ENCODE measurements around the gene CYP20A1. TPM values are rescaled to one million over a fixed set of nuclear protein-coding genes. Genes with fewer than 3 reads are reported as not detected.
"Not testable (repeated sequence)": the region's sequence is repeated elsewhere in the genome, so short reads cannot be mapped to it uniquely, and the experiment has no call there.

Gene CYP20A1
- total and polyA plus RNA-seq, 4 experiments from 2014 or later: 25.6 to 50.8 (median 47.3) TPM

DNA sequence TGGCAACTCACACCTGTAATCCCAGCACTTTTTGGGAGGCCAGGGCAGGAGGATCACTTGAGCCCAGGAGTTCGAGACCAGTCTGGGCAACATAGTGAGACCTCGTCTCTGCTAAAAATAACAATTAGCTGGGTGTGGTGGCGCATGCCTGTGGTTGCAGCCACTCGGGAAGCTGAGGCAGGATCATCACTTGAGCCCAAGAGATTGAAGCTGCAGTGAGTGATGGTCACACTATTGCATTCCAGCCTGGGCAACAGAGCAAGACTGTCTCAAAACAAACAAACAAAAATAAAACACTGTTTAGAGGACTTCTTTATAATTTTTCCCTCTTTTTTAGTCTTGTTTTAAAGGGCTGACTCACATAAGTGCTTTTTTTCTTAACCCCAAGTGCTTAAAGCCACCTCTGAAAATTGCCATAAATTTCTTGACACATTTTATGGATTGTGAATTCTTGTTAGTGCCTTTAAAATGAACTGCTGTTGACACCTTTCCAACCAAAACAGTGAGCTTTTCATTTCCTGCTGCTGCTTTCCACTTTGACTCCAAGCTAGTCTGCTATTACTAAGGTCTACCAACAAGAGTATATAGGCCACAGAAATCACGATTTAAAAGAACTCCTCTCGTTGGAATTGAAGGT, 41.7 kb downstream of the CYP20A1 start:
- no peak overlapping the region for H3K4me3 ChIP-seq (ENCODE audit: low read length in 2 of 2)
- peaks cover 45% of the 10 kb centered on the region for H3K36me3 ChIP-seq (ENCODE audit: insufficient read depth, low read length)
- intact Hi-C loops (cut with micrococcal nuclease): no loop called here
- no peaks in the 10 kb centered on the region for H3K27me3 Mint-ChIP-seq
- H3K4me1 ChIP-seq (ENCODE audit: insufficient read depth, low read length): no peaks in the 10 kb centered on the region
- H3K27me3 ChIP-seq (ENCODE audit: insufficient read depth, low read length): no peaks in the 10 kb centered on the region
- peaks cover 0 to 4% (median 1%) of the 10 kb centered on the region in 4 donors for H3K4me1 Mint-ChIP-seq
- no peak for DNase-seq
- ChIA-PET POLR2A (ENCODE audit: partially characterized antibody) (no interaction called here), CTCF (ENCODE audit: partially characterized antibody) (no interaction called here)
- H3K4me3 Mint-ChIP-seq: no peak overlapping the region
- no peak overlapping the region for H3K27ac ChIP-seq (ENCODE audit: low read depth, low read length)
- H3K36me3 Mint-ChIP-seq: peaks cover 40 to 60% of the 10 kb centered on the region in 2 donors
- no peak overlapping the region for H3K27ac Mint-ChIP-seq
- no peaks in the 10 kb centered on the region for H3K9me3 ChIP-seq (ENCODE audit: control insufficient read depth in 1 of 2, low read length in 2 of 2)
- H3K9me3 Mint-ChIP-seq: no peaks in the 10 kb centered on the region

GRCh38 chr2:203282101-203282500, 43.3 kb downstream of the CYP20A1 start:
- H3K27ac Mint-ChIP-seq: no peak overlapping the region
- Histone ChIP-seq H3K27ac (ENCODE audit: low read depth, low read length) (no peak overlapping the region), H3K4me3 (ENCODE audit: low read length in 2 of 2) (no peak overlapping the region), H3K9me3 (ENCODE audit: control insufficient read depth in 1 of 2, low read length in 2 of 2) (no peaks in the 10 kb centered on the region), H3K36me3 (ENCODE audit: insufficient read depth, low read length) (peaks cover 40% of the 10 kb centered on the region), H3K27me3 (ENCODE audit: insufficient read depth, low read length) (no peaks in the 10 kb centered on the region), H3K4me1 (ENCODE audit: insufficient read depth, low read length) (no peaks in the 10 kb centered on the region)
- no peak for DNase-seq
- POLR2A ChIA-PET (ENCODE audit: partially characterized antibody): no interaction called here
- H3K27me3 Mint-ChIP-seq: no peaks in the 10 kb centered on the region
- intact Hi-C loops (cut with micrococcal nuclease): no loop called here
- H3K36me3 Mint-ChIP-seq: peaks cover 33 to 57% of the 10 kb centered on the region in 2 donors
- H3K4me3 Mint-ChIP-seq: no peak overlapping the region
- CTCF ChIA-PET (ENCODE audit: partially characterized antibody): interaction anchor here (0.8 to 1.6 kb wide), 3 partner anchors 57 to 708 kb away, joined by 3 read pairs; no protein-coding TSS in a partner anchor
- H3K9me3 Mint-ChIP-seq: no peaks in the 10 kb centered on the region
- H3K4me1 Mint-ChIP-seq: peaks cover 0 to 4% (median under 1%) of the 10 kb centered on the region in 4 donors

DNA sequence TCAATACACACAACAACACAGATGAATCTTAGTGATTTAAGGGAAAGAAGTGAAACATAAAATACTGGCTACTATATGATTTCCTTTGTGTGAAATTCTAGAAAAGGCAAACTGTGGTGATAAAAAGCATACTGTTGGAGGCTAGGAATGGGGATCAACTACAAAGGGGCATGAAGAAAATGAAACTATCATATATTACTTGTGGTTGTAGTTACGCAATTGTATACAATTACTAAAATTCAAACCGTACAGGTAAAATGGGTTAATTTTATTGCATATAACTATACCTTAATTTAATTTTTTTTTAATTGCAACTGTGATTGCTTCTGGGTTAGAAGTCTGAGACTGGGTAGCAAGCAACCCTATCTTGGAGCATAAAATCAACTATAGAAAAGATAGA, 47.7 kb downstream of the CYP20A1 start:
- H3K4me1 Mint-ChIP-seq: peaks cover 0 to 4% (median 2%) of the 10 kb centered on the region in 4 donors
- H3K36me3 Mint-ChIP-seq: peaks cover 30 to 46% of the 10 kb centered on the region in 2 donors
- Histone ChIP-seq H3K4me1 (ENCODE audit: insufficient read depth, low read length) (no peaks in the 10 kb centered on the region), H3K27me3 (ENCODE audit: insufficient read depth, low read length) (no peaks in the 10 kb centered on the region), H3K4me3 (ENCODE audit: low read length in 2 of 2) (no peak overlapping the region), H3K9me3 (ENCODE audit: control insufficient read depth in 1 of 2, low read length in 2 of 2) (no peaks in the 10 kb centered on the region), H3K36me3 (ENCODE audit: insufficient read depth, low read length) (peaks cover 15% of the 10 kb centered on the region), H3K27ac (ENCODE audit: low read depth, low read length) (no peak overlapping the region)
- DNase-seq: no peak
- H3K9me3 Mint-ChIP-seq: no peaks in the 10 kb centered on the region
- peak overlapping the region in 1 of 7 donors; percentile 15 for H3K27ac Mint-ChIP-seq
- POLR2A ChIA-PET (ENCODE audit: partially characterized antibody): no interaction called here
- no peak overlapping the region for H3K4me3 Mint-ChIP-seq
- intact Hi-C loops (cut with micrococcal nuclease): no loop called here
- CTCF ChIA-PET (ENCODE audit: partially characterized antibody): interaction anchor here (0.8 kb wide), 1 partner anchor 167 kb away, joined by 3 read pairs; no protein-coding TSS in a partner anchor
- no peaks in the 10 kb centered on the region for H3K27me3 Mint-ChIP-seq

DNA sequence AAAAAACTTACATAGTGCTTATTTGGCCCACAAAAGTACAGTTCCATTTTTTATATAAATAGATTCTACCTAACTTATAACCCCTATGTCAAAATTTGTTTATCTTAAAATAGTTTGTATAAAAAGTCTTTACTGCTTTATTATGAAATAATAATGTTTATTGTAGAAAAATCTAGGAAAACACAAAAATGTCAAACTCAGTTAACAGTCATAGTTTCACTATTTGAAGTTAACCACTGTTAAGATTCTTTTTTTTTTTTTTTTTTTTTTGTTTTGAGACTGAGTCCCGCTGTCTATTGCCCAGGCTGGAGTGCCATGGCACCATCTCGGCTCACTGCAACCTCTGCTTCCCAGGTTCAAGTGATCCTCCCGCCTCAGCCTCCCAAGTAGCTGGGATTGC, 62.8 kb downstream of the CYP20A1 start:
- Histone ChIP-seq H3K27me3 (ENCODE audit: insufficient read depth, low read length) (no peaks in the 10 kb centered on the region), H3K4me3 (ENCODE audit: low read length in 2 of 2) (no peak overlapping the region), H3K27ac (ENCODE audit: low read depth, low read length) (no peak overlapping the region), H3K9me3 (ENCODE audit: control insufficient read depth in 1 of 2, low read length in 2 of 2) (no peaks in the 10 kb centered on the region), H3K36me3 (ENCODE audit: insufficient read depth, low read length) (no peaks in the 10 kb centered on the region), H3K4me1 (ENCODE audit: insufficient read depth, low read length) (no peaks in the 10 kb centered on the region)
- Mint-ChIP-seq H3K27ac (no peak overlapping the region), H3K4me3 (no peak overlapping the region), H3K4me1 (peaks cover 0 to under 1% (median 0%) of the 10 kb centered on the region in 4 donors), H3K27me3 (no peaks in the 10 kb centered on the region), H3K9me3 (no peaks in the 10 kb centered on the region), H3K36me3 (peaks cover 17 to 22% of the 10 kb centered on the region in 2 donors)
- DNase-seq: no peak
- intact Hi-C loops (cut with micrococcal nuclease): no loop called here
- ChIA-PET POLR2A (ENCODE audit: partially characterized antibody) (no interaction called here), CTCF (ENCODE audit: partially characterized antibody) (no interaction called here)

- intact Hi-C loops (cut with micrococcal nuclease); H3K27ac Mint-ChIP-seq; H3K36me3 ChIP-seq (ENCODE audit: insufficient read depth, low read length); H3K4me1 Mint-ChIP-seq; H3K9me3 ChIP-seq (ENCODE audit: control insufficient read depth in 1 of 2, low read length in 2 of 2); DNase-seq; H3K27me3 ChIP-seq (ENCODE audit: insufficient read depth, low read length); H3K27me3 Mint-ChIP-seq; CTCF ChIA-PET (ENCODE audit: partially characterized antibody); H3K27ac ChIP-seq (ENCODE audit: low read depth, low read length); H3K4me3 ChIP-seq (ENCODE audit: low read length in 2 of 2); H3K4me3 Mint-ChIP-seq; POLR2A ChIA-PET (ENCODE audit: partially characterized antibody); H3K4me1 ChIP-seq (ENCODE audit: insufficient read depth, low read length); H3K9me3 Mint-ChIP-seq: not testable (repeated sequence)
- H3K36me3 Mint-ChIP-seq: peaks cover 19 to 28% of the 10 kb centered on the region in 2 donors
These were observed 63.8 kb downstream of the CYP20A1 start for GRCh38 chr2:203302586-203302985.

DNA sequence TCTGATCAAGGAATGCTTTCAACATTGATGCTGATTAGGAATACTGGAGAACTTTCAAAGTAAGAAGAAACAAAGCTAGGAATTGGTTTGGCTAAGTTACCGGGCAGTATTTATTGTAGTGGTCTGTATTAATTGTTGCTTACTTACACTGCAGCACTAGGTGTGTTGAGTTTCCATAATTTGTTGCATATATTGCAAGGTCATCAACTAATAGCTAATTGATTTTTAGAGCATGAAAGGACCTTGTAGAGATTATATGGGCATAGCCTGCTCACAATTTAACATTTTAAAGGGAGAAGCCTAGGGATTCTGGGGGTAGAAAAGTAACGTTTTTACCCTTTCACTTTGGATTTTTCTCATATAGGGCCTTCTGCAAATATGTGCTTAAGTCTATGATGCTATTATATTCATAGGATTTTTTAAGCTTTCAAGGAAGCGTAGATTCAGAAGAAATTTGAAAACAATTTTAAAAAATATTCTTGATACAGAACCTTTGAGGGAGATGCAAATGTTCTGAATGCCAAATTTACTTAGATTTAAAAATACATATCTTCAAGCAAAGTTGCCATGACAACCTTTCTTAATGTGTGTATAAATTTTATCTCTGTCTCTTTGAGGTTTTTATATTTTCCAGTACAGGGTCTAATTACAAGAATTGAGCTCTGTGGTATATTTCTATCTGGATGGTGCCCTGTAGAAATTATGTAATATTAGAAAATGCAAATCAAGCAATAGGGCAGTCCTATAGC, 72.0 kb downstream of the CYP20A1 start:
- H3K36me3 Mint-ChIP-seq: peaks cover 18 to 38% of the 10 kb centered on the region in 2 donors
- no peaks in the 10 kb centered on the region for H3K4me1 ChIP-seq (ENCODE audit: insufficient read depth, low read length)
- CTCF ChIA-PET (ENCODE audit: partially characterized antibody): no interaction called here
- DNase-seq: no peak
- peaks cover 0 to 4% (median 3%) of the 10 kb centered on the region in 8 donors for H3K9me3 Mint-ChIP-seq
- POLR2A ChIA-PET (ENCODE audit: partially characterized antibody): interaction anchor here (0.7 kb wide), 1 partner anchor 1017 kb away, joined by 3 read pairs; no protein-coding TSS in a partner anchor
- no peaks in the 10 kb centered on the region for H3K27me3 ChIP-seq (ENCODE audit: insufficient read depth, low read length)
- H3K4me3 ChIP-seq (ENCODE audit: low read length in 2 of 2): no peak overlapping the region
- H3K27me3 Mint-ChIP-seq: no peaks in the 10 kb centered on the region
- H3K27ac ChIP-seq (ENCODE audit: low read depth, low read length): no peak overlapping the region
- H3K4me1 Mint-ChIP-seq: peaks cover 0 to 7% (median 1%) of the 10 kb centered on the region in 4 donors
- H3K9me3 ChIP-seq (ENCODE audit: control insufficient read depth in 1 of 2, low read length in 2 of 2): no peaks in the 10 kb centered on the region
- no peak overlapping the region for H3K27ac Mint-ChIP-seq
- no peaks in the 10 kb centered on the region for H3K36me3 ChIP-seq (ENCODE audit: insufficient read depth, low read length)
- no peak overlapping the region for H3K4me3 Mint-ChIP-seq
- intact Hi-C loops (cut with micrococcal nuclease): no loop called here

DNA sequence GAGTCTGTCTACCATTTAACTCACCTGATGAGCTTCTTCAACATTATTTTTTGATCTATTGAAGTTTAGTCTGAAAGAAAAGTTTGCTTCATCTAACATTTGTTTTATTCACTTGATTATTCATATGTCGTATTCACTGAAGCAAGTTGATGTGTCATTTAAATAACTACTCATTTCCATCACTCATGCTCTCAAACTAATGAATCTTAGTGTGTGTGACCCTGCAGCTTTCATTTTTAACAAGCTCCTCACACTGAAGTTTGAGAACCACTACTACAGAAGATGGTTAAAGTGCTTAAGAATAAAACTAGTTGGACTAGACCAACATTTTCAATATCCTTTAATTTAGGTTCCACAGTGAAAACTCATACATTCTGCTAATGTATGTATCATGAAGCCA, 87.5 kb downstream of the CYP20A1 start:
- Histone ChIP-seq H3K4me3 (ENCODE audit: low read length in 2 of 2) (no peak overlapping the region), H3K9me3 (ENCODE audit: control insufficient read depth in 1 of 2, low read length in 2 of 2) (no peaks in the 10 kb centered on the region), H3K27me3 (ENCODE audit: insufficient read depth, low read length) (no peaks in the 10 kb centered on the region), H3K36me3 (ENCODE audit: insufficient read depth, low read length) (no peaks in the 10 kb centered on the region), H3K4me1 (ENCODE audit: insufficient read depth, low read length) (peaks cover 21% of the 10 kb centered on the region), H3K27ac (ENCODE audit: low read depth, low read length) (no peak overlapping the region)
- peak overlapping the region in 4 of 7 donors; percentile 27 to 80 (median 62) for H3K27ac Mint-ChIP-seq
- H3K27me3 Mint-ChIP-seq: no peaks in the 10 kb centered on the region
- ChIA-PET POLR2A (ENCODE audit: partially characterized antibody) (interaction anchor here (1.2 kb wide), 1 partner anchor 17 kb away, joined by 3 read pairs; no protein-coding TSS in a partner anchor), CTCF (ENCODE audit: partially characterized antibody) (no interaction called here)
- H3K36me3 Mint-ChIP-seq: peaks cover 0 to 6% of the 10 kb centered on the region in 2 donors
- DNase-seq: no peak
- intact Hi-C loops (cut with micrococcal nuclease): no loop called here
- H3K4me3 Mint-ChIP-seq: peak overlapping the region in 3 of 8 donors; percentile 12 to 44 (median 20)
- H3K4me1 Mint-ChIP-seq: peaks cover 19 to 28% (median 24%) of the 10 kb centered on the region in 4 donors
- H3K9me3 Mint-ChIP-seq: peaks cover 0 to 2% (median 0%) of the 10 kb centered on the region in 8 donors
